ENCODE data around the gene EFNA5.

The EFNA5 gene

DNA sequence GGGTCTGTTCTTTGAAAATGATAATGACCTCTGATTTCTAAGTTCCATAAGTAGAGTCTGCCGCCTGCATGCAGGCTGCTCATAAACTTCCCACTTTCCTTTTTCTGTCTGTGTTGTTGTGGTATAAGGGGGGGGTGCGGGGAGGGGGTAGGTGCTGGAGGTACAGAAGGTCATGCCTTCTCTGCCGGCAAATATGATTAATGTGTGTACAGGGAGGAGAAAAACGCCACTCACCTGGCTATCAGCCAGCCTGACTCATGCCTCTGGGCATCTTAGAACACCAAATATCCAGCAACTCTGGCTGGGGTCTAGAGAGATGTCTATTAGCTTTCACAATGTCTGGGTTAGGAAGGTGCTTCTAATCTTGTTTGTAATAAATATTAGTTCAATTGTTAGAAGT is 128.3 kb downstream of the EFNA5 start (continued):
- TF ChIP-seq ZNF10 (tag by site-specific recombination; IDR thresholded peaks at IDR 0.05) (no peak), PRDM10 (tag by site-specific recombination; IDR thresholded peaks at IDR 0.05) (no peak), ZNF146 (tag by site-specific recombination; IDR thresholded peaks at IDR 0.05) (no peak), GFI1B (tag by site-specific recombination; IDR thresholded peaks at IDR 0.05) (no peak), ZNF704 (tag by site-specific recombination; IDR thresholded peaks at IDR 0.05) (no peak), ZNF501 (tag by site-specific recombination; IDR thresholded peaks at IDR 0.05) (peak; percentile 63; the same call in 1 of the 2 replicates), ZNF624 (tag by site-specific recombination; IDR thresholded peaks at IDR 0.05) (no peak), ZNF785 (tag by site-specific recombination; IDR thresholded peaks at IDR 0.05) (no peak), TRIM28 (IDR thresholded peaks at IDR 0.05; ENCODE audit: borderline replicate concordance, low read length) (no peak), ZNF26 (tag by site-specific recombination; IDR thresholded peaks at IDR 0.05) (no peak), ZNF596 (tag by site-specific recombination; IDR thresholded peaks at IDR 0.05) (peak; percentile 45; the same call in 1 of the 2 replicates), ZNF629 (tag by site-specific recombination; IDR thresholded peaks at IDR 0.05) (peak; percentile 79), MZF1 (tag by site-specific recombination; IDR thresholded peaks at IDR 0.05; ENCODE audit: borderline replicate concordance) (no peak), ZNF184 (tag by site-specific recombination; IDR thresholded peaks at IDR 0.05) (no peak), YY2 (tag by site-specific recombination; IDR thresholded peaks at IDR 0.05) (no peak), ZNF664 (tag by site-specific recombination; IDR thresholded peaks at IDR 0.05) (no peak), ZBTB44 (tag by site-specific recombination; IDR thresholded peaks at IDR 0.05) (no peak), ZBTB10 (tag by site-specific recombination; IDR thresholded peaks at IDR 0.05) (no peak)
- TF ChIP-seq, protein P1, sequence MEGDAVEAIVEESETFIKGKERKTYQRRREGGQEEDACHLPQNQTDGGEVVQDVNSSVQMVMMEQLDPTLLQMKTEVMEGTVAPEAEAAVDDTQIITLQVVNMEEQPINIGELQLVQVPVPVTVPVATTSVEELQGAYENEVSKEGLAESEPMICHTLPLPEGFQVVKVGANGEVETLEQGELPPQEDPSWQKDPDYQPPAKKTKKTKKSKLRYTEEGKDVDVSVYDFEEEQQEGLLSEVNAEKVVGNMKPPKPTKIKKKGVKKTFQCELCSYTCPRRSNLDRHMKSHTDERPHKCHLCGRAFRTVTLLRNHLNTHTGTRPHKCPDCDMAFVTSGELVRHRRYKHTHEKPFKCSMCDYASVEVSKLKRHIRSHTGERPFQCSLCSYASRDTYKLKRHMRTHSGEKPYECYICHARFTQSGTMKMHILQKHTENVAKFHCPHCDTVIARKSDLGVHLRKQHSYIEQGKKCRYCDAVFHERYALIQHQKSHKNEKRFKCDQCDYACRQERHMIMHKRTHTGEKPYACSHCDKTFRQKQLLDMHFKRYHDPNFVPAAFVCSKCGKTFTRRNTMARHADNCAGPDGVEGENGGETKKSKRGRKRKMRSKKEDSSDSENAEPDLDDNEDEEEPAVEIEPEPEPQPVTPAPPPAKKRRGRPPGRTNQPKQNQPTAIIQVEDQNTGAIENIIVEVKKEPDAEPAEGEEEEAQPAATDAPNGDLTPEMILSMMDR (tag by site-specific recombination; IDR thresholded peaks at IDR 0.05) = no peak
- TF ChIP-seq, protein P2, sequence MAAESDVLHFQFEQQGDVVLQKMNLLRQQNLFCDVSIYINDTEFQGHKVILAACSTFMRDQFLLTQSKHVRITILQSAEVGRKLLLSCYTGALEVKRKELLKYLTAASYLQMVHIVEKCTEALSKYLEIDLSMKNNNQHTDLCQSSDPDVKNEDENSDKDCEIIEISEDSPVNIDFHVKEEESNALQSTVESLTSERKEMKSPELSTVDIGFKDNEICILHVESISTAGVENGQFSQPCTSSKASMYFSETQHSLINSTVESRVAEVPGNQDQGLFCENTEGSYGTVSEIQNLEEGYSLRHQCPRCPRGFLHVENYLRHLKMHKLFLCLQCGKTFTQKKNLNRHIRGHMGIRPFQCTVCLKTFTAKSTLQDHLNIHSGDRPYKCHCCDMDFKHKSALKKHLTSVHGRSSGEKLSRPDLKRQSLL (tag by site-specific recombination; IDR thresholded peaks at IDR 0.05) = no peak
- TF ChIP-seq, protein P3, sequence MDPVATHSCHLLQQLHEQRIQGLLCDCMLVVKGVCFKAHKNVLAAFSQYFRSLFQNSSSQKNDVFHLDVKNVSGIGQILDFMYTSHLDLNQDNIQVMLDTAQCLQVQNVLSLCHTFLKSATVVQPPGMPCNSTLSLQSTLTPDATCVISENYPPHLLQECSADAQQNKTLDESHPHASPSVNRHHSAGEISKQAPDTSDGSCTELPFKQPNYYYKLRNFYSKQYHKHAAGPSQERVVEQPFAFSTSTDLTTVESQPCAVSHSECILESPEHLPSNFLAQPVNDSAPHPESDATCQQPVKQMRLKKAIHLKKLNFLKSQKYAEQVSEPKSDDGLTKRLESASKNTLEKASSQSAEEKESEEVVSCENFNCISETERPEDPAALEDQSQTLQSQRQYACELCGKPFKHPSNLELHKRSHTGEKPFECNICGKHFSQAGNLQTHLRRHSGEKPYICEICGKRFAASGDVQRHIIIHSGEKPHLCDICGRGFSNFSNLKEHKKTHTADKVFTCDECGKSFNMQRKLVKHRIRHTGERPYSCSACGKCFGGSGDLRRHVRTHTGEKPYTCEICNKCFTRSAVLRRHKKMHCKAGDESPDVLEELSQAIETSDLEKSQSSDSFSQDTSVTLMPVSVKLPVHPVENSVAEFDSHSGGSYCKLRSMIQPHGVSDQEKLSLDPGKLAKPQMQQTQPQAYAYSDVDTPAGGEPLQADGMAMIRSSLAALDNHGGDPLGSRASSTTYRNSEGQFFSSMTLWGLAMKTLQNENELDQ (tag by site-specific recombination; IDR thresholded peaks at IDR 0.05; ENCODE audit: low read depth) = no peak
- TF ChIP-seq, protein P4, sequence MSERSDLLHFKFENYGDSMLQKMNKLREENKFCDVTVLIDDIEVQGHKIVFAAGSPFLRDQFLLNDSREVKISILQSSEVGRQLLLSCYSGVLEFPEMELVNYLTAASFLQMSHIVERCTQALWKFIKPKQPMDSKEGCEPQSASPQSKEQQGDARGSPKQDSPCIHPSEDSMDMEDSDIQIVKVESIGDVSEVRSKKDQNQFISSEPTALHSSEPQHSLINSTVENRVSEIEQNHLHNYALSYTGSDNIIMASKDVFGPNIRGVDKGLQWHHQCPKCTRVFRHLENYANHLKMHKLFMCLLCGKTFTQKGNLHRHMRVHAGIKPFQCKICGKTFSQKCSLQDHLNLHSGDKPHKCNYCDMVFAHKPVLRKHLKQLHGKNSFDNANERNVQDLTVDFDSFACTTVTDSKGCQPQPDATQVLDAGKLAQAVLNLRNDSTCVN (tag by site-specific recombination; optimal IDR thresholded peaks at IDR 0.05) = no peak

Data from HEK293 (cell line).